NT2/D1 (cell line): ENCODE measurements around the gene NOL6.

ENCODE experiments used
- SUZ12 ChIP-seq: IDR thresholded peaks from 2 replicates; pipeline ENCODE4 v1.6.1; 2011; ENCODE audit not compliant: insufficient read length, insufficient read depth; ENCODE audit errors: extremely low read depth
- YY1 ChIP-seq: IDR thresholded peaks from 2 replicates; pipeline ENCODE4 v1.6.1; 2011; ENCODE audit not compliant: insufficient read length, insufficient read depth
- ZNF274 ChIP-seq: IDR thresholded peaks from 2 replicates; pipeline ENCODE4 v1.6.1; 2011; ENCODE audit warnings: mild to moderate bottlenecking, low read depth, low read length

GRCh38 chr9:33517373-33517772 is 43.6 kb upstream of the NOL6 start:
- TF ChIP-seq ZNF274 (no peak), SUZ12 (no peak), YY1 (no peak)
